ENCODE results near the gene ETNK1. TPM values are rescaled to one million over a fixed set of nuclear protein-coding genes. Genes with fewer than 3 reads are reported as not detected.
"Not testable (repeated sequence)": the region's sequence is repeated elsewhere in the genome, so short reads cannot be mapped to it uniquely, and the experiment has no call there.

ETNK1 gene
- total RNA-seq, 1 donor from 2014 or later, result 118 TPM

- TF ChIP-seq CTCF (IDR thresholded peaks at IDR 0.05; ENCODE audit: partially characterized antibody, unreplicated experiment), result no peak
- Mint-ChIP-seq H3K4me1 (ENCODE audit: low read depth, unreplicated experiment) (no peaks in the 10 kb centered on the region), H3K27ac (ENCODE audit: unreplicated experiment) (no peak overlapping the region), H3K9me3 (ENCODE audit: unreplicated experiment) (peaks cover 4% of the 10 kb centered on the region), H3K27me3 (ENCODE audit: unreplicated experiment) (no peaks in the 10 kb centered on the region), H3K36me3 (ENCODE audit: unreplicated experiment) (peaks cover 6% of the 10 kb centered on the region), H3K4me3 (ENCODE audit: unreplicated experiment) (no peak overlapping the region)
- DNase-seq, result no peak
Observed at GRCh38 chr12:22687361-22688076, 62.5 kb downstream of the ETNK1 start.

- Mint-ChIP-seq H3K4me1 (ENCODE audit: low read depth, unreplicated experiment) (no peaks in the 10 kb centered on the region), H3K27ac (ENCODE audit: unreplicated experiment) (no peak overlapping the region), H3K4me3 (ENCODE audit: unreplicated experiment) (no peak overlapping the region), H3K36me3 (ENCODE audit: unreplicated experiment) (peaks cover 10% of the 10 kb centered on the region), H3K9me3 (ENCODE audit: unreplicated experiment) (peaks cover 6% of the 10 kb centered on the region), H3K27me3 (ENCODE audit: unreplicated experiment) (peaks cover 2% of the 10 kb centered on the region)
- DNase-seq, result no peak
- no peak for TF ChIP-seq CTCF (IDR thresholded peaks at IDR 0.05; ENCODE audit: partially characterized antibody, unreplicated experiment)
Observed at GRCh38 chr12:22689876-22690275, 64.9 kb downstream of the ETNK1 start.

DNA sequence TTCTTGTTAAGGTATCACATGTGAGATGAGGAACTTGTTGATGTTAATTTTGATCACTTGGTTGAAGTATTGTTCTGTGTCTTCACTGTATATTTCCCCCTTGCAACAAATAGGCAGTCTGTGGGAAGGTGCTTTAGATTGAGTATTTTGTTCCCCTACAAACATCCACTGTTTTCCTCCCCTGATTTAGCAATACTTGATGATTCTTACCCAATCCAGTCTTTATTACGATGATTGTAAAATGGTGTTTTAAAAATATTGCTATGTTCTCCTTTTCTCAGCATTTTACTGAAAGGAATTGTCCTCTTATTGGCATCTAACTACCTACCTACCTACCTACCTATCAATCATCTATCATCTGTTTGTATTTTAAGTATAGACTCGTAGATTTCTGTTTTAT, 66.3 kb downstream of the ETNK1 start:
- Mint-ChIP-seq H3K4me3 (ENCODE audit: unreplicated experiment) (no peak overlapping the region), H3K27me3 (ENCODE audit: unreplicated experiment) (peaks cover 2% of the 10 kb centered on the region), H3K4me1 (ENCODE audit: low read depth, unreplicated experiment) (no peaks in the 10 kb centered on the region), H3K9me3 (ENCODE audit: unreplicated experiment) (peaks cover 7% of the 10 kb centered on the region), H3K27ac (ENCODE audit: unreplicated experiment) (no peak overlapping the region), H3K36me3 (ENCODE audit: unreplicated experiment) (peaks cover 10% of the 10 kb centered on the region)
- DNase-seq, result no peak
- no peak for TF ChIP-seq CTCF (IDR thresholded peaks at IDR 0.05; ENCODE audit: partially characterized antibody, unreplicated experiment)

GRCh38 chr12:22692467-22692866, 67.5 kb downstream of the ETNK1 start:
- H3K27me3 Mint-ChIP-seq (ENCODE audit: unreplicated experiment); H3K4me1 Mint-ChIP-seq (ENCODE audit: low read depth, unreplicated experiment); H3K36me3 Mint-ChIP-seq (ENCODE audit: unreplicated experiment); DNase-seq; H3K27ac Mint-ChIP-seq (ENCODE audit: unreplicated experiment); H3K9me3 Mint-ChIP-seq (ENCODE audit: unreplicated experiment); H3K4me3 Mint-ChIP-seq (ENCODE audit: unreplicated experiment): not testable (repeated sequence)

DNA sequence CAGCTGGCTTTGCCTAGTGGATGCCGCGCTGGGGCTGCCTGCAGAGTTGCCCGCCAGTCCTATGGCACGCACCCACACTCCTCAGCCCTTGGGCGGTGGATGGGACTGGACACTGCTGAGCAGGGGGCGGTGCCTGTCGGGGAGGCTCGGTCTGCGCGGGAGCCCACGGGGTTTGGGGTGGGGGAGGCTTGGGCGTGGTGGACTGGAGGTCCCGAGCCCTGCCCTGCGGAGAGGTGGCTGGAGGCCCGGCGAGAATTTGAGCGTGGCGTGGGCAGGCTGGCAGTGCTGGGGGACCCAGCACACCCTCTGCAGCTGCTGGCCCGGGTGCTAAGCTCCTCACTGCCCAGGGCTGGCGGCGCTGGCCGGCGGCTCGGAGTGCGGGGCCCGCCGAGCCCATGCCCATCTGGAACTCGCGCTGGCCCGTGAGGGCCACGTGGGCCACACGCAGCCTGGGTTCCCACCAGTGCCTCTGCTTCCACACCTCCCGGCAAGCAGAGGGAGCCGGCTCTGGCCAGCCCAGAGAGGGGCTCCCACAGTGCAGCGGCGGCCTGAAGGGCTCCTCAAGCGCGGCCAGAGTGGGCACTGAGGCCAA, 68.1 kb downstream of the ETNK1 start:
- Mint-ChIP-seq H3K4me1 (ENCODE audit: low read depth, unreplicated experiment) (no peaks in the 10 kb centered on the region), H3K36me3 (ENCODE audit: unreplicated experiment) (peaks cover 10% of the 10 kb centered on the region), H3K27me3 (ENCODE audit: unreplicated experiment) (peaks cover 2% of the 10 kb centered on the region), H3K9me3 (ENCODE audit: unreplicated experiment) (peaks cover 7% of the 10 kb centered on the region), H3K4me3 (ENCODE audit: unreplicated experiment) (no peak overlapping the region), H3K27ac (ENCODE audit: unreplicated experiment) (no peak overlapping the region)
- TF ChIP-seq CTCF (IDR thresholded peaks at IDR 0.05; ENCODE audit: partially characterized antibody, unreplicated experiment), result no peak
- DNase-seq, result no peak

Measured in glutamatergic neuron (in vitro differentiated cells).